ENCODE data around the gene ERO1B. TPM values are rescaled to one million over a fixed set of nuclear protein-coding genes. Genes with fewer than 3 reads are reported as not detected.

ERO1B gene
- polyA plus RNA-seq, 3 donors: 10.7 to 18.9 (median 12.6) TPM

- DNase-seq (ENCODE audit: extremely low read depth in 1 of 11, low read depth in 9 of 11, low spot score in 4 of 11): no peak
Measured at GRCh38 chr1:236302941-236303340, 21.2 kb upstream of the ERO1B start.

GRCh38 chr1:236301958-236302335 lies 20.2 kb upstream of the ERO1B start:
- DNase-seq (ENCODE audit: extremely low read depth in 1 of 11, low read depth in 9 of 11, low spot score in 4 of 11): no peak

- no peak for DNase-seq (ENCODE audit: extremely low read depth in 1 of 11, low read depth in 9 of 11, low spot score in 4 of 11)
Measured at GRCh38 chr1:236301080-236301957, 19.6 kb upstream of the ERO1B start.

GRCh38 chr1:236297161-236297560 lies 15.4 kb upstream of the ERO1B start:
- no peak for DNase-seq (ENCODE audit: extremely low read depth in 1 of 11, low read depth in 9 of 11, low spot score in 4 of 11)

GRCh38 chr1:236292425-236292824 lies 10.7 kb upstream of the ERO1B start:
- no peak for DNase-seq (ENCODE audit: extremely low read depth in 1 of 11, low read depth in 9 of 11, low spot score in 4 of 11)

- no peak for DNase-seq (ENCODE audit: extremely low read depth in 1 of 11, low read depth in 9 of 11, low spot score in 4 of 11)
Measured at GRCh38 chr1:236289492-236290131, 7.9 kb upstream of the ERO1B start.

GRCh38 chr1:236288620-236288976 lies 6.8 kb upstream of the ERO1B start:
- no peak for DNase-seq (ENCODE audit: extremely low read depth in 1 of 11, low read depth in 9 of 11, low spot score in 4 of 11)

- DNase-seq (ENCODE audit: extremely low read depth in 1 of 11, low read depth in 9 of 11, low spot score in 4 of 11): peak in 6 of 11 donors; percentile 43 to 83 (median 58)
Measured at GRCh38 chr1:236287757-236288619, 6.2 kb upstream of the ERO1B start.

GRCh38 chr1:236287356-236287755 lies 5.6 kb upstream of the ERO1B start:
- DNase-seq (ENCODE audit: extremely low read depth in 1 of 11, low read depth in 9 of 11, low spot score in 4 of 11): no peak

- no peak for DNase-seq (ENCODE audit: extremely low read depth in 1 of 11, low read depth in 9 of 11, low spot score in 4 of 11)
Measured at GRCh38 chr1:236284291-236284721, 2.5 kb upstream of the ERO1B start.

GRCh38 chr1:236282719-236283118 lies 961 bp upstream of the ERO1B start:
- no peak for DNase-seq (ENCODE audit: extremely low read depth in 1 of 11, low read depth in 9 of 11, low spot score in 4 of 11)

GRCh38 chr1:236282425-236282716 lies 613 bp upstream of the ERO1B start:
- no peak for DNase-seq (ENCODE audit: extremely low read depth in 1 of 11, low read depth in 9 of 11, low spot score in 4 of 11)

GRCh38 chr1:236281198-236281653 lies 532 bp downstream of the ERO1B start:
- DNase-seq (ENCODE audit: extremely low read depth in 1 of 11, low read depth in 9 of 11, low spot score in 4 of 11): peak in 6 of 11 donors; percentile 17 to 35 (median 30)

GRCh38 chr1:236280438-236281197 lies 1.1 kb downstream of the ERO1B start:
- DNase-seq (ENCODE audit: extremely low read depth in 1 of 11, low read depth in 9 of 11, low spot score in 4 of 11): peak in 3 of 11 donors; percentile 10 to 33 (median 12)

- no peak for DNase-seq (ENCODE audit: extremely low read depth in 1 of 11, low read depth in 9 of 11, low spot score in 4 of 11)
Measured at GRCh38 chr1:236275586-236275985, 6.2 kb downstream of the ERO1B start.

- no peak for DNase-seq (ENCODE audit: extremely low read depth in 1 of 11, low read depth in 9 of 11, low spot score in 4 of 11)
Measured at GRCh38 chr1:236275061-236275460, 6.7 kb downstream of the ERO1B start.

- no peak for DNase-seq (ENCODE audit: extremely low read depth in 1 of 11, low read depth in 9 of 11, low spot score in 4 of 11)
Measured at GRCh38 chr1:236273358-236273757, 8.4 kb downstream of the ERO1B start.

- DNase-seq (ENCODE audit: extremely low read depth in 1 of 11, low read depth in 9 of 11, low spot score in 4 of 11): no peak
Measured at GRCh38 chr1:236269439-236269838, 12.3 kb downstream of the ERO1B start.

- DNase-seq (ENCODE audit: extremely low read depth in 1 of 11, low read depth in 9 of 11, low spot score in 4 of 11): no peak
Measured at GRCh38 chr1:236261898-236262297, 19.9 kb downstream of the ERO1B start.
